H9 (cell line): Measurements from ENCODE around the gene SAP30L. TPM values are rescaled to one million over a fixed set of nuclear protein-coding genes. Genes with fewer than 3 reads are reported as not detected.

ENCODE experiments used
- DNase-seq: peaks from one replicate; pipeline ENCODE4 v3.0.0-alpha.2; 2017
- H2AFZ ChIP-seq: one replicate; pipeline ENCODE4 v1.6.1; 2013; ENCODE audit warnings: mild to moderate bottlenecking, low read length, control low read depth, moderate library complexity
- H2AK5ac ChIP-seq: 2 replicates; pipeline ENCODE4 v1.6.1; 2013; ENCODE audit warnings: low read length, control low read depth, mixed read lengths; ENCODE audit not compliant: insufficient read length
- H2BK120ac ChIP-seq: one replicate; pipeline ENCODE4 v1.6.1; 2013; ENCODE audit warnings: low read depth, mild to moderate bottlenecking, low read length, control low read depth, inconsistent platforms; ENCODE audit not compliant: poor library complexity, severe bottlenecking
- H2BK12ac ChIP-seq: 2 replicates; pipeline ENCODE4 v1.6.1; 2013; ENCODE audit warnings: low read length, control low read depth, mixed read lengths, low read depth; ENCODE audit not compliant: insufficient read length
- H2BK15ac ChIP-seq: 2 replicates; pipeline ENCODE4 v1.6.1; 2013; ENCODE audit warnings: low read depth, low read length, control low read depth
- H2BK20ac ChIP-seq: one replicate; pipeline ENCODE4 v1.6.1; 2013; ENCODE audit warnings: low read depth, mild to moderate bottlenecking, low read length, control low read depth, inconsistent platforms; ENCODE audit not compliant: poor library complexity, severe bottlenecking
- H2BK5ac ChIP-seq: 2 replicates; pipeline ENCODE4 v1.6.1; 2013; ENCODE audit warnings: low read length, control low read depth, mixed read lengths; ENCODE audit not compliant: insufficient read length
- H3K14ac ChIP-seq: 2 replicates; pipeline ENCODE4 v1.6.1; 2013; ENCODE audit warnings: low read length, control low read depth; ENCODE audit not compliant: insufficient read depth
- H3K18ac ChIP-seq: 2 replicates; pipeline ENCODE4 v1.6.1; 2013; ENCODE audit warnings: low read depth, mild to moderate bottlenecking, mixed read lengths, low read length, control low read depth; ENCODE audit not compliant: insufficient read length
- H3K23ac ChIP-seq: 2 replicates; pipeline ENCODE4 v1.6.1; 2013; ENCODE audit warnings: low read length, control low read depth, mixed read lengths, low read depth; ENCODE audit not compliant: insufficient read length
- H3K23me2 ChIP-seq: 2 replicates; pipeline ENCODE4 v1.6.1; 2013; ENCODE audit warnings: low read depth, mild to moderate bottlenecking, mixed read lengths, low read length, control low read depth; ENCODE audit not compliant: insufficient read length, poor library complexity, severe bottlenecking
- H3K27ac ChIP-seq: 2 replicates; pipeline ENCODE4 v1.5.1; 2013; ENCODE audit warnings: low read length, control low read depth, mixed read lengths, low read depth; ENCODE audit not compliant: insufficient read length
- H3K27me3 ChIP-seq: 2 replicates; pipeline ENCODE4 v1.6.1; 2013; ENCODE audit warnings: low read length, control low read depth, inconsistent platforms; ENCODE audit not compliant: insufficient read depth
- H3K4ac ChIP-seq: 2 replicates; pipeline ENCODE4 v1.6.1; 2013; ENCODE audit warnings: low read depth, mild to moderate bottlenecking, control low read depth, inconsistent platforms, low read length, moderate library complexity
- H3K4me1 ChIP-seq: 2 replicates; pipeline ENCODE4 v1.6.1; 2013; ENCODE audit warnings: low read length, control low read depth, inconsistent platforms; ENCODE audit not compliant: insufficient read depth
- H3K4me2 ChIP-seq: 2 replicates; pipeline ENCODE4 v1.6.1; 2013; ENCODE audit warnings: low read length, control low read depth, mixed read lengths; ENCODE audit not compliant: insufficient read length, insufficient read depth
- H3K56ac ChIP-seq: 2 replicates; pipeline ENCODE4 v1.6.1; 2013; ENCODE audit warnings: low read depth, mild to moderate bottlenecking, mixed read lengths, low read length, control low read depth; ENCODE audit not compliant: insufficient read length
- H3K79me1 ChIP-seq: 2 replicates; pipeline ENCODE4 v1.6.1; 2013; ENCODE audit warnings: low read depth, mild to moderate bottlenecking, moderate library complexity, low read length, control low read depth, inconsistent platforms; ENCODE audit not compliant: insufficient read depth, poor library complexity, severe bottlenecking
- H3K79me2 ChIP-seq: 2 replicates; pipeline ENCODE4 v1.6.1; 2013; ENCODE audit warnings: low read length, control low read depth, inconsistent platforms; ENCODE audit not compliant: insufficient read depth
- H3K9ac ChIP-seq: 2 replicates; pipeline ENCODE4 v1.6.1; 2013; ENCODE audit warnings: low read length, control low read depth, mixed read lengths; ENCODE audit not compliant: insufficient read length; ENCODE audit errors: extremely low read depth
- H3K9me3 ChIP-seq: one replicate; pipeline ENCODE4 v1.6.1; 2013; ENCODE audit warnings: low read depth, low read length, inconsistent platforms; ENCODE audit not compliant: control insufficient read depth
- H3T11ph ChIP-seq: one replicate; pipeline ENCODE4 v1.6.1; 2013; ENCODE audit warnings: mild to moderate bottlenecking, low read length, control low read depth, inconsistent platforms
- H4K20me1 ChIP-seq: one replicate; pipeline ENCODE4 v1.6.1; 2013; ENCODE audit not compliant: control insufficient read depth, insufficient read length, insufficient read depth
- H4K5ac ChIP-seq: 2 replicates; pipeline ENCODE4 v1.6.1; 2013; ENCODE audit warnings: low read depth, mild to moderate bottlenecking, mixed read lengths, low read length, control low read depth; ENCODE audit not compliant: insufficient read length
- H4K8ac ChIP-seq: replicated peaks from 2 replicates; pipeline ENCODE4 v1.6.1; 2013; ENCODE audit warnings: low read length, control low read depth, mixed read lengths, low read depth; ENCODE audit not compliant: insufficient read length
- H4K91ac ChIP-seq: 2 replicates; pipeline ENCODE4 v1.6.1; 2013; ENCODE audit warnings: low read depth, mild to moderate bottlenecking, moderate library complexity, mixed read lengths, low read length, control low read depth; ENCODE audit not compliant: insufficient read length
- H3K27ac Mint-ChIP-seq, 3 experiments: 2 replicates in 2 of 3; 3 replicates in 1 of 3; pipeline ENCODE4 v1.8.0; 2020 to 2021; ENCODE audit warnings: mixed read lengths in 3 of 3, mild to moderate bottlenecking in 1 of 3, moderate library complexity in 1 of 3
- H3K27me3 Mint-ChIP-seq: 2 replicates; pipeline ENCODE4 v1.8.0; 2021; ENCODE audit warnings: low read depth, mild to moderate bottlenecking, moderate library complexity, mixed read lengths
- H3K36me3 Mint-ChIP-seq, 3 experiments: 2 replicates in 2 of 3; 3 replicates in 1 of 3; pipeline ENCODE4 v1.8.0; 2020 to 2021; ENCODE audit warnings: low read depth in 3 of 3, mixed read lengths in 3 of 3; ENCODE audit not compliant: insufficient read depth in 1 of 3
- H3K4me1 Mint-ChIP-seq, 2 experiments: 2 replicates each; pipeline ENCODE4 v1.8.0; 2020; ENCODE audit warnings: mixed read lengths in 2 of 2
- H3K4me3 Mint-ChIP-seq, 2 experiments: 2 replicates in 1 of 2; 3 replicates in 1 of 2; pipeline ENCODE4 v1.8.0; 2020 to 2021; ENCODE audit warnings: mild to moderate bottlenecking in 2 of 2, mixed read lengths in 2 of 2, moderate library complexity in 1 of 2
- H3K9me3 Mint-ChIP-seq, 2 experiments: 2 replicates in 1 of 2; 3 replicates in 1 of 2; pipeline ENCODE4 v1.8.0; 2020; ENCODE audit warnings: mild to moderate bottlenecking in 2 of 2, mixed read lengths in 2 of 2, moderate library complexity in 1 of 2
- WGBS: extraction: QIAGEN DNeasy Blood & Tissue Kit; methylation state at CpG from one replicate; pipeline ENCODE4 v1.1.7; 2013; ENCODE audit warnings: missing lambda C conversion rate, low lambda C conversion rate, mixed read lengths; ENCODE audit not compliant: insufficient read length; ENCODE audit errors: extremely low coverage; 5-methylcytosine and 5-hydroxymethylcytosine counted together
- total RNA-seq: library from RNA; stranded (reverse); gene quantifications from 2 replicates; pipeline ENCODE4 v1.2.1, GENCODE V29; 2021
- TF ChIP-seq, protein P1 (sequence below): fragments of 200-600 bp; sonication (generic); conservative IDR thresholded peaks from 3 replicates; pipeline ENCODE4 v1.8.0; 2021; ENCODE audit warnings: antibody characterized with exemption, mild to moderate bottlenecking

SAP30L gene
- total RNA-seq, 1 experiment from 2014 or later = 25.0 TPM

- H3K23ac ChIP-seq = no peak overlapping the region
- no peak overlapping the region for H3T11ph ChIP-seq
- H3K56ac ChIP-seq = no peak overlapping the region
- H3K4me1 ChIP-seq = no peaks in the 10 kb centered on the region
- H3K4ac ChIP-seq = no peak overlapping the region
- Mint-ChIP-seq H3K27ac (no peak overlapping the region), H3K36me3 (no peaks in the 10 kb centered on the region; a peak in 1 of 7 replicates), H3K9me3 (no peaks in the 10 kb centered on the region), H3K4me1 (peaks cover 7 to 13% of the 10 kb centered on the region in 2 experiments), H3K27me3 (peaks cover 69% of the 10 kb centered on the region), H3K4me3 (no peak overlapping the region)
- no peaks in the 10 kb centered on the region for H4K20me1 ChIP-seq
- no CpG with 5 or more reads among the region's 5 CpGs for WGBS
- H2BK12ac ChIP-seq = no peak overlapping the region
- H2AK5ac ChIP-seq = no peak overlapping the region
- H3K23me2 ChIP-seq = no peaks in the 10 kb centered on the region
- no peak overlapping the region for H2BK15ac ChIP-seq
- no peak overlapping the region for H2BK20ac ChIP-seq
- no peak overlapping the region for H3K9ac ChIP-seq
- no peak overlapping the region for H4K5ac ChIP-seq
- H4K91ac ChIP-seq = no peak overlapping the region
- TF ChIP-seq, protein P1, sequence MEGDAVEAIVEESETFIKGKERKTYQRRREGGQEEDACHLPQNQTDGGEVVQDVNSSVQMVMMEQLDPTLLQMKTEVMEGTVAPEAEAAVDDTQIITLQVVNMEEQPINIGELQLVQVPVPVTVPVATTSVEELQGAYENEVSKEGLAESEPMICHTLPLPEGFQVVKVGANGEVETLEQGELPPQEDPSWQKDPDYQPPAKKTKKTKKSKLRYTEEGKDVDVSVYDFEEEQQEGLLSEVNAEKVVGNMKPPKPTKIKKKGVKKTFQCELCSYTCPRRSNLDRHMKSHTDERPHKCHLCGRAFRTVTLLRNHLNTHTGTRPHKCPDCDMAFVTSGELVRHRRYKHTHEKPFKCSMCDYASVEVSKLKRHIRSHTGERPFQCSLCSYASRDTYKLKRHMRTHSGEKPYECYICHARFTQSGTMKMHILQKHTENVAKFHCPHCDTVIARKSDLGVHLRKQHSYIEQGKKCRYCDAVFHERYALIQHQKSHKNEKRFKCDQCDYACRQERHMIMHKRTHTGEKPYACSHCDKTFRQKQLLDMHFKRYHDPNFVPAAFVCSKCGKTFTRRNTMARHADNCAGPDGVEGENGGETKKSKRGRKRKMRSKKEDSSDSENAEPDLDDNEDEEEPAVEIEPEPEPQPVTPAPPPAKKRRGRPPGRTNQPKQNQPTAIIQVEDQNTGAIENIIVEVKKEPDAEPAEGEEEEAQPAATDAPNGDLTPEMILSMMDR = no peak
- H2BK5ac ChIP-seq = no peak overlapping the region
- no peak overlapping the region for H2BK120ac ChIP-seq
- H3K14ac ChIP-seq = no peak overlapping the region
- H4K8ac ChIP-seq = no peak overlapping the region
- no peak for DNase-seq
- no peaks in the 10 kb centered on the region for H3K79me1 ChIP-seq
- no peaks in the 10 kb centered on the region for H3K9me3 ChIP-seq
- peaks cover 22% of the 10 kb centered on the region for H3K27me3 ChIP-seq
- H3K4me2 ChIP-seq = no peak overlapping the region
- no peak overlapping the region for H3K27ac ChIP-seq
- H3K79me2 ChIP-seq = no peaks in the 10 kb centered on the region
- H2AFZ ChIP-seq = no peak overlapping the region
- H3K18ac ChIP-seq = no peak overlapping the region
Observed at GRCh38 chr5:154466671-154467070, 20.9 kb downstream of the SAP30L start.
